Fibroblast of lung (primary cell): ENCODE measurements around the gene CEP131. TPM values are rescaled to one million over a fixed set of nuclear protein-coding genes. Genes with fewer than 3 reads are reported as not detected.

Source experiments
- DNase-seq, 2 donors: peaks; one replicate each; pipeline versions ENCODE4 v3.0.0 to v3.0.0-alpha.2; 2010; ENCODE audit warnings: low read depth in 2 of 2
- H2AFZ ChIP-seq: 2 replicates; pipeline ENCODE4 v1.5.1; 2012; ENCODE audit warnings: low read length, control low read depth, inconsistent platforms
- H3K27ac ChIP-seq: 2 replicates; pipeline ENCODE4 v1.5.1; 2011; ENCODE audit warnings: low read length, control low read depth; ENCODE audit not compliant: insufficient read depth
- H3K27me3 ChIP-seq: 2 replicates; pipeline ENCODE4 v1.5.1; 2011; ENCODE audit warnings: mild to moderate bottlenecking, low read length; ENCODE audit not compliant: control insufficient read depth, insufficient read depth
- H3K36me3 ChIP-seq: 2 replicates; pipeline ENCODE4 v1.5.1; 2011; ENCODE audit warnings: low read length; ENCODE audit not compliant: control insufficient read depth, insufficient read depth
- H3K4me1 ChIP-seq: 2 replicates; pipeline ENCODE4 v1.5.1; 2011; ENCODE audit warnings: low read length; ENCODE audit not compliant: control insufficient read depth, insufficient read depth; ENCODE audit errors: extremely low read depth
- H3K4me2 ChIP-seq: 2 replicates; pipeline ENCODE4 v1.5.1; 2011; ENCODE audit warnings: low read length, control low read depth; ENCODE audit not compliant: insufficient read depth; ENCODE audit errors: extremely low read depth
- H3K4me3 ChIP-seq, 4 experiments: fragments of 200-600 bp in 1 of 4; sonication (generic) in 1 of 4; replicated peaks in 1 of 4; 2 replicates each; pipeline ENCODE4 v1.5.1; 2011 to 2016; ENCODE audit warnings: low read length in 4 of 4, low read depth in 3 of 4, mild to moderate bottlenecking in 3 of 4, control low read depth in 2 of 4, inconsistent platforms in 1 of 4, mixed read lengths in 1 of 4; ENCODE audit not compliant: insufficient read depth in 1 of 4; ENCODE audit errors: control extremely low read depth in 1 of 4
- H3K79me2 ChIP-seq: 2 replicates; pipeline ENCODE4 v1.5.1; 2012; ENCODE audit warnings: mild to moderate bottlenecking, low read length, inconsistent platforms; ENCODE audit not compliant: control insufficient read depth, insufficient read depth
- H3K9ac ChIP-seq: 2 replicates; pipeline ENCODE4 v1.5.1; 2011; ENCODE audit warnings: mild to moderate bottlenecking, low read length, control low read depth; ENCODE audit not compliant: insufficient read depth
- H3K9me3 ChIP-seq: 2 replicates; pipeline ENCODE4 v1.5.1; 2012; ENCODE audit warnings: low read depth, low read length; ENCODE audit not compliant: control insufficient read depth, insufficient read depth
- H4K20me1 ChIP-seq: 2 replicates; pipeline ENCODE4 v1.5.1; 2011; ENCODE audit warnings: low read length; ENCODE audit not compliant: control insufficient read depth, insufficient read depth; ENCODE audit errors: extremely low read depth
- CTCF ChIP-seq, 2 donors: IDR thresholded peaks in 1 of 2; conservative IDR thresholded peaks in 1 of 2; 1 replicate in 1 of 2; 2 replicates in 1 of 2; pipeline ENCODE4 v1.5.1; 2011 to 2012; ENCODE audit warnings: low read length in 2 of 2, control low read depth in 1 of 2, inconsistent platforms in 1 of 2, low read depth in 1 of 2, mild to moderate bottlenecking in 1 of 2
- EZH2 ChIP-seq: IDR thresholded peaks from 2 replicates; pipeline ENCODE4 v1.5.1; 2012; ENCODE audit warnings: low read length, control low read depth, mild to moderate bottlenecking; ENCODE audit errors: missing control alignments
- polyA plus RNA-seq, 2 donors: library from polyadenylated mRNA; depleted of rRNA in 1 of 2; stranded (reverse) in 1 of 2; unstranded in 1 of 2; fragments of >200 nt; gene quantifications; 2 replicates each; pipeline ENCODE4 v1.2.1, GENCODE V29; 2011 to 2012; ENCODE audit warnings: missing spikeins in 1 of 2
- total RNA-seq: library from RNA; depleted of rRNA; stranded (reverse); fragments of >200 nt; gene quantifications from 2 replicates; pipeline ENCODE4 v1.2.1, GENCODE V29; 2014

The CEP131 gene
- total and polyA plus RNA-seq, 2 donors (not counting 1 experiment from before 2014, with no cell fraction given), result 2.0 to 7.4 TPM

GRCh38 chr17:81193470-81194224 is 29.1 kb downstream of the CEP131 start:
- TF ChIP-seq CTCF (conservative IDR thresholded peaks at IDR 0.05 in 1 of 2, IDR thresholded peaks at IDR 0.05 in 1 of 2; ENCODE audit: low read depth in 1 of 2, low read length in 2 of 2) (no peak), EZH2 (no peak)
- Histone ChIP-seq H3K27ac (no peak overlapping the region), H3K9ac (no peak overlapping the region), H3K27me3 (no peaks in the 10 kb centered on the region), H3K4me1 (no peaks in the 10 kb centered on the region), H3K4me3 (no peak overlapping the region), H3K36me3 (no peaks in the 10 kb centered on the region), H3K79me2 (no peaks in the 10 kb centered on the region), H2AFZ (no peak overlapping the region), H3K4me2 (no peak overlapping the region), H4K20me1 (no peaks in the 10 kb centered on the region), H3K9me3 (no peaks in the 10 kb centered on the region)
- no peak for DNase-seq

- H3K27me3 ChIP-seq, result no peaks in the 10 kb centered on the region
- no peak for TF ChIP-seq EZH2
- TF ChIP-seq CTCF (conservative IDR thresholded peaks at IDR 0.05 in 1 of 2, IDR thresholded peaks at IDR 0.05 in 1 of 2; ENCODE audit: low read depth in 1 of 2, low read length in 2 of 2), result no peak
- no peaks in the 10 kb centered on the region for H3K4me1 ChIP-seq
- H3K79me2 ChIP-seq, result no peaks in the 10 kb centered on the region
- no peaks in the 10 kb centered on the region for H4K20me1 ChIP-seq
- H3K36me3 ChIP-seq, result no peaks in the 10 kb centered on the region
- H3K27ac ChIP-seq, result no peak overlapping the region
- no peak overlapping the region for H3K9ac ChIP-seq
- H3K9me3 ChIP-seq, result no peaks in the 10 kb centered on the region
- no peak overlapping the region for H3K4me3 ChIP-seq
- H3K4me2 ChIP-seq, result no peak overlapping the region
- no peak for DNase-seq
- no peak overlapping the region for H2AFZ ChIP-seq
Measured at GRCh38 chr17:81193051-81193410, 29.7 kb downstream of the CEP131 start.

- no peaks in the 10 kb centered on the region for H4K20me1 ChIP-seq
- no peak for DNase-seq
- H3K4me2 ChIP-seq, result no peak overlapping the region
- TF ChIP-seq EZH2 (no peak), CTCF (conservative IDR thresholded peaks at IDR 0.05 in 1 of 2, IDR thresholded peaks at IDR 0.05 in 1 of 2; ENCODE audit: low read depth in 1 of 2, low read length in 2 of 2) (no peak)
- H3K4me1 ChIP-seq, result no peaks in the 10 kb centered on the region
- H2AFZ ChIP-seq, result no peak overlapping the region
- H3K4me3 ChIP-seq, result no peak overlapping the region
- no peaks in the 10 kb centered on the region for H3K36me3 ChIP-seq
- no peaks in the 10 kb centered on the region for H3K9me3 ChIP-seq
- no peaks in the 10 kb centered on the region for H3K27me3 ChIP-seq
- H3K9ac ChIP-seq, result no peak overlapping the region
- no peaks in the 10 kb centered on the region for H3K79me2 ChIP-seq
- H3K27ac ChIP-seq, result no peak overlapping the region
Measured at GRCh38 chr17:81192386-81193050, 30.2 kb downstream of the CEP131 start.
